ENCODE data around the gene ARID3C.

The ARID3C gene

DNA sequence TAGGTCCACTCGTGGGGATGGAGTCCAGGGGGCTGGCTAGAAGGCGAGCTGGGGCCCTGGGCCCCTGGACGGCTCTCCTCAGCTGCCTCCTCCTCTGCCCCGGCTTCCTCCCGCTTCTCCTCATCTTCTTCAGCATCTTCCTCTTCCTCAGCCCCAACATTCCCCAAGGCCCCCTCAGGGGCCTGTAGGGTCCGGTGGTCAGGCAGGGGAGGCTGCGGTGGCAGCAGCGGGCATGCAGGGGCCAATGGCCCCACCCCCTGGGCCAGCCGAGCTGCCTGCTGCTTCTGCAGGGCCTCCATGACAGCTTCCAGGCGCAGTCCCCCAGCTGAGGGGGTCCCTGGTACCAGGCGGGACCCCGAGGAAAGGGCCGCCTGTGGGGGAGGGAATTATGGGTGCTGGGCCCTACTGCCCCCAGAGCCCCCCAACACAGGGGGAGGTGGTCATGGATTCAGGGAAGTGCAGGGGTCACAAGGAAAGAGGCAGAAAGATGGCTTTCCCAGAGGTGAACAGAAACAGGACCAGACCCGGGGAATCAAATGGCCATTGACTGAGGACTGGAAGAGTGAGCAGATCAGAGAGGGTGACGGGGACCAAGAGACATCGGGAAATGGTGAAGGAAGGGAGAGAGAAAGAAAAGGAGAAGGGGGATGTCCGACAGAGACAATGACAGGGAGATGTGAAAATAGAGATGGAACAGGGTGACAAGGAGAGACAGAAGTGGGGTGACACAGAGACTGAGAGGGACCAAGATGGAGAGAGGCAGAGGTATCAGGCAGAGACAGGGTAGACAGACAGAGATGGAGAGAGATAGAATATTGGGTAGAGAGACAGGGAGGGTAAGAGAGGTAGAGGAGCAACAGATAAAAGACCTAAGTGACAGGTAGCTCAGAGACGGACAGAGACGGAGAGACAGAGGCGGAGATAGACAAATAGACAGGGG is 880 bp downstream of the ARID3C start:
- DNase-seq (ENCODE audit: low read depth, low spot score), result no peak

- no peak for DNase-seq (ENCODE audit: low read depth, low spot score)
Measured at GRCh38 chr9:34625186-34625486, 3.7 kb downstream of the ARID3C start.

DNA sequence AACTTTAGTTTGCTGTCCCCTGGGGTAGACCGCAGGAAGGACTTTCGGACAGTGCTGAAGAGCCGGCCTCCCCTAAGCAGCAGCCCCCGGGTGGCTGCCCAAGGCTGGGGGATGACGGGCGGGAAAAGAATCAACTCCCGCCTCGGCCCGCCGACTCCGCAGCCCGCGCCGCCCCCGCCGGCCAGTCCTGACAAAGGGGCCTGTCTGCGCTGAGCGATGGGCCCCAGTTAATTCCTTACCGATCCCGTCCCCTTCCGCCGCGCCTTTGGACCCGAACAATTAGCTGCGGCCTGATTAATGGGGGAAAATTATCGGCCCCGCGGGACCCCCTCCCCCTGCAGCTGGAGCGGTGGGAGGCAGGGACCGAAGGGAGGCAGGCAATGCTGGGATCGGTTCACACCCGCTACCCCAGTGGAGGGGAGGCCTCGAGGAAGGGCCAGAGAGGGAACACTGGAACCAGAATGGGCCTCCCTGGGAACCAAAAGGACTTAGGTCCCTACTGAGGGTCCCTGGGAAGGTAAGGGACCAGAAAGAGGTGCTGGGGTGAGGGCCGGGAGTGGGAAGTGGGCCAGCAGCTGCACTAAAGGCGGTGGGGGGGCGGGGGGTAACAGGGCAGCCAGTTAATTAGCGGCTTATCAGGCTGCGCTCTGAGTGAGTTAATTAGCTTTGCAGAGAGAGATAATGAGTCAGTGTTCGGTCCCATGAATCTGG is 4.2 kb downstream of the ARID3C start:
- DNase-seq (ENCODE audit: low read depth, low spot score), result no peak

DNA sequence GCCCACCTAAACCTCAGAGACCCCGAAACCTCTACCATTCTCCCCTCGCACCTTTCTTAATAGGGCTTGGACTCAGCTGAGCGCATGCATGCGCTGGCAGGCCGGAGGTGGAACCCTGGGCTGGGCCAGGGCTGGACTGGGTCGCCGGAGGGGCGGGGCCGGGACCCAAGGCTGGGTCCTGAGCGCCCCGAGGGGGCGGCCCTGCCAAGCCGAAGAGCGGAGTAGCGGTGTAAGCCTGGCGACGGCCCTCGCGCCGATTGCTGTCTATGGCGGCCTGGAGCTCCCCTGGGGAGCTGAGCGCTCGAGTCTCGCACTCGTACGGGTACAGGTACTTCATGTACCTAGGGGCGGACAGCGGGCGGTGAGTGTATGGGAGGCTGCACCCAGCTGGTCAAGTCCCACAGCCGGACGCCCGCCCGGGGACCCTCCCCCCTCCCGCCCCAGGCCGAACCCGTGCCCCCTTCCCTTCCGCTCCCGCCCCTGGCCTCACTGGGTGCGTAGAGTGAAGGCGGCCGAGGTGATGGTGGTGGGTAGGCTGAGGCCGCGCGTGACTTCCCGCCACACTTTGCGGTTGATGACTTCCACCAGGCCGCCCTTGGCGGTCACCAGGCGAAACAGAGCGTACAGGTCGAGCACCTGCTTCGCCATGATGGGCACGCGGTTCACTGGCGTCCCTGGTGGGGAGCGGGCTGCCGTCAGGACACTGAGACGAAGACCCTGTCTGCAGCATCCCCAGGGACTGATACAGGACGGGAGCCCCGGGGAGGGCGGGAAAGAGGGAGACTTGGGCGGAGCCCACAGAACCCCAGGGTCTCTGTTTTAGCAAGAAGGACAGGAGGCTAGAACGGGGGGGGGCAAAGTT is 5.3 kb downstream of the ARID3C start:
- DNase-seq (ENCODE audit: low read depth, low spot score), result no peak

GRCh38 chr9:34620061-34620994 is 8.5 kb downstream of the ARID3C start, which contains the start of gene DCTN3:
DCTN3 (minus strand) TSS chr9:34620495; CDS start chr9:34620464, 31 bp downstream.
- DNase-seq (ENCODE audit: low read depth, low spot score), result peak; percentile 97

DNA sequence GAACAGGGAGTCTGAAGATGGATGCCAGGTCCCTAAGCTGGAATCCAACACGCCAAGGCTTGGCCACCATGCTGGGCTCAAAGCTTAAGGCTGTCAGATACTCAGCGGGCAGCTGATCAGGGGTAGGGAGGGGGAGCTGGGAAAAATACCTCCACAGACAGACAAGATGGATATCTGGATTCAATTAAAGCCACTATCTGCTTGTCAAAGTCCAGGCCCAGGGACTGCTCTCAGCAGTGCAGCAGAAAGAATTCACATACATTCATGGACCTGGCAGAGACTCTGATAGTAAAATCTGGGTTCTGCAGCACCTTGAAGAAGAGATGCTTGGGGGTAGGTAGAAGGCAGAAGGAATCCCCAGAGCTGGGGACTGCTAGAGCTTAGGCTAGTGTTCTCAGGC is 13.7 kb downstream of the ARID3C start:
- DNase-seq (ENCODE audit: low read depth, low spot score), result no peak

DNA sequence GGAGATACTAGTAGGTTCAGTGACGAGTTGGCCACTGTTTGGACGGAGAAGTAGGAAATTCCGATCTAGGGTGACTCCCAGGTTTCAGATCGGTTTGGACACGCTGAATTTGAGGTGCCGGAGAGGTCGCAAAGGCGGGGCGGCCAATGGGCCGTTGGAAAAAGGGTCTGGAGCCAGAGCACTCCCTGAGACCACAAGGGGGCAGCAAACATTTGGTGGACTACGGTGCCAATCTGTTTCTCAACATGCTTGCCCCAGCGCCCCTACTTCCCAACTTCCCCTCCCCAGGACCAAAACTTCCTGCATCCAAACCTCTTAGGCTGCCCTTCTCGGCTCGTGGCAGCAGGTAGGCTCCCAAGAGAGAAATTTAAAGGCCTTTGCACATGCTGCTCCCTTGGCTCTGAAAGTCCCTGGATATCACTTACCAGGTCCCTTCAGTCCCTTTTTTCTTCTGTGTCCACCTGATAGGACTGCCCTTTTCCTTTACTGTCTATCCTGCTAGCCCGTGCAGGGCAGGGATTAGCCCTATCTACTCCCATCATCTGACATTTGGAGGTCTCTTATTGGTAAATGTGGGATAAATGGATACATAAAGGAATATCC is 16.0 kb downstream of the ARID3C start:
- DNase-seq (ENCODE audit: low read depth, low spot score), result peak; percentile 88

- peak; percentile 95 for DNase-seq (ENCODE audit: low read depth, low spot score)
Measured at GRCh38 chr9:34611811-34612787, 16.8 kb downstream of the ARID3C start, which contains the start of gene RPP25L. RPP25L (minus strand) TSS chr9:34612097; CDS start chr9:34611296, 801 bp downstream.

DNA sequence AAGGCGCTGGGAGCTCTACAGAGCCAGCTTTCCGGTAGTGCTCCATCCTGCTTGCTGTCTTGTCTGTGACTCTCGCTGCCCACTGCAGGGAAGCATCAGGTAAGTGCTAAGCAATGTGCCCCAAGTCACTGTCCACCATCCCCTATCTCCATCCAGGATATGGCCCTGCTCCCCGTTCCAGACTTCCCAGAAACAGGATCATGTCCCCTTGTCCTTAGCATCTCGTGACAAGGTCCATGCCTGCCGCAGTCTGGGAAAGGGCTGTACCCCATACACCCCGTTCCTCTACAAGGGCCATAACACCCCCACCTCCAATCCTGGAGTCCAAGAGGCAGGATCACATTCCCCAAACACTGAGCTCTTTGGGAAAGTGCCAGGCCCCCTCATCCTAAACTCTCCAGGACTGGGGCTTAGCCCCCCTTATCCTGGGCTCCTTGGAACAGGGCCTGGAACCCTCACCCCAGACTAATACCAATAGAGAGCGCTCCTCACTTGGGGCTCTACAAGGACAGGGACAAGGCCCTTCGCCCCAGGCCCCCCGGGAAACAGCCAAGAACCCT is 17.5 kb downstream of the ARID3C start:
- peak; percentile 20 for DNase-seq (ENCODE audit: low read depth, low spot score)

DNA sequence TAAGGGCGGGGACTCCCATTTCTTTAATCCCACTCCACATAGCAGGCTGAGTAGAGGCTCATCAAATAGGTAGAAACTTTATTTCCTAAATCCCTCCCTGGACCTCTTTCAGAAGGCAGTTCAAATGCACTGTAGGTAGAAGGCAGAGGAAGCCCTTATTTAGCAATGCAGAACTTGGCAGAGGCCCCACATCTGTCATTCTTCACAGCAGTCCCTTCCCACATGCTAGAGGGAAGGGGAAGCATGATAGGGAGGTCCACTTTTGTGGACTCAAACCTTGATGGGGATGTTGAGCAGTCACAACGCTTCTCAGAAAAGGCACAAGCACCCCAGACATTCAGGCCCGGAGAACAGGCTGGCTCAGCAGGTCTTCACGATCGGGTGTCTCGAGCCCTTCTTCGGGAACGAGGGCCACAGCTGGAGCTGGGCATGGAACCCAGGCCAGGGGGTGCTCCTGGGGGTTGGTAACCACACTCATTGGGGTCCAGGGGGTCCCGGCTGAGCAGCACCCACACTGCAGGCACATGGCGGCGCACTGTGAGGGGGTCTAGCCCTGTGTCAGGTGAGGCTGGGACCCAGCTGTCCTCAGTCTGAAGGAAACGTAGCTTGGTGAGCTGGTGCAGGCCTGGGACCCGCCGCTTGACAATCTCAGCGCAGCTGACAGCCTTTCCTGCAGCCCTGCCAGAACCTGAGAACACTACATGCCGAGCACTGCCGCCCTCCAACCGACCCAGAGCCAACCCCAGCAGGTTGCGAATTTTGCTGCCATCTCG is 18.2 kb downstream of the ARID3C start:
- peak; percentile 28 for DNase-seq (ENCODE audit: low read depth, low spot score)

DNA sequence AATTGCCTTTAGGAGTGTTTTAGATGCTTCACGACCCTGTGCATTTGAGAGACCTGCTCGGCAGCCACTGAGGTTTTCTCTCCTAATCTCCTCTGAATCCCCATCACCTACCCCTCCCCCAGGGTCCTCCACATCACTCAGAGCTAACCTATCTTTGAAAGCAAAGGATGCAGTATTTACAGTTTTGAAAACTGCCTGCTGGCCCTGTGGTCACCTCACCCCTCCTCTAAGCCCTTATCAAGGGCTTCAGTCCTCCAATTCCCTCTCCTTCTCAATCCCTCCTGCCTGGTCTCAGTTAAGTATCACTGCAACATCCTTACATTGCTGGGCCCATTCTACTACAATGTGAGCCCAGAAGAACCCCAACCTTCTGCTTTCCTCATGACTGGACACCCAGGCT is 21.5 kb downstream of the ARID3C start:
- no peak for DNase-seq (ENCODE audit: low read depth, low spot score)

DNA sequence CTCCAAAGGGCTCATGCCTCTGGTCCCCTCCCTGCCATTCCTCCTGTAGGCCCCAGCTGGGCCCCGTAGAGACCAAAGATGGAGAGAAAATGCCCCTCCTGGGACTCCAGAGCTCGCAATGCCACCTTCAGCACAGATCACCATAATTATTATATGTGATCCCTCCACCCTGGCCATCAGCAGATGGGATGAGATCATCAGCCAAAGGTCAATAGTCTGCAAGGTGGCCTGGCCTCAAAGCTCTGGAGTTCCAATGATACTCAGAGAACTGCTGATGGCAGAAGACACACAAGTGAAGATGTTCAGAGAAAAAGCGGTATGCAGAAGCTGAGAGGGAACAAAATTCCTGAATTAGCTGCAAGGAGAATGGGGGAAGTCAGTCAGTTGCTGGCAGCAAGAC is 22.0 kb downstream of the ARID3C start:
- no peak for DNase-seq (ENCODE audit: low read depth, low spot score)

DNA sequence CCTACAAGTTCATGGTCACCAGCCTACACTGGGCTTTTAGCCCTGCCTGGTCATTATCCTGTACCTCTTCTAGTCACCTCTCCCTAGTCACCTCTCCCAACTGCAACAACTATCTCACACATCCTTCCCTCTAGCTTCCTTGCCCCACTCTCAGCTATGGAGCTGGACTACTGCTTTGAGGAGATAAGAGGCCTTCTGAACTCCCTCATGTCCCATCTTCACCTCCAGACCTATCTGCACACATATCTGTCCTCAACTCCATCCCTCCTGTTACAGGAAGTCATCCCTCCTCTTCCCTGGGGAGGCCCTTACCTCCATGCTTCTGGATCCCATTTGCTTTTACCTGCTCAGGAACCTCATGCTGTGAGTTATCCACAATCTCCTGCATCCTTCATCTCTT is 22.7 kb downstream of the ARID3C start:
- no peak for DNase-seq (ENCODE audit: low read depth, low spot score)

GRCh38 chr9:34603610-34604231 is 25.1 kb downstream of the ARID3C start:
- DNase-seq (ENCODE audit: low read depth, low spot score), result peak; percentile 89

- DNase-seq (ENCODE audit: low read depth, low spot score), result no peak
Measured at GRCh38 chr9:34601937-34602573, 26.8 kb downstream of the ARID3C start.

DNA sequence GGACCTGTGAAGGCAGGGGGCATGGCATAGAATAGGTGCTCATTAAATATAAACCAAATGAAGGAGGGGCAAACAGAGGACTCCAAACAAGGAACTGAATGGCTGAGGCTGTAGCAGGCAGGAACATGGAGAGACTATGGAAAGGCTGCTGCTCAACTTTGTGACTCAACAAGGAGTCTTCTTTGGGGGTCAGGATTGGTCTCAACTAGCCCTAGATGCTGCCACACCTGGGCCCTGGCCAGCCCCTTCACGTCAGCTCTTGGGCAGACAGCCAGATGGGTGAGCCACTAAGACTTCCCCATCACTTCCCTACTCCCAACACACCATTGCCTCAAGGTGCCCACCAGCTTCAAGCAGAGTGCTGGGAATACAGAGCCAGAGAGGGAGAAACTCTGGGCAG is 28.0 kb downstream of the ARID3C start:
- no peak for DNase-seq (ENCODE audit: low read depth, low spot score)

- no peak for DNase-seq (ENCODE audit: low read depth, low spot score)
Measured at GRCh38 chr9:34599546-34599945, 29.3 kb downstream of the ARID3C start.

All from astrocyte of the hippocampus (primary cell).